HepG2 (cell line): ENCODE measurements around the gene THY1. TPM values are rescaled to one million over a fixed set of nuclear protein-coding genes. Genes with fewer than 3 reads are reported as not detected.

Source experiments
- ATRX ChIP-seq: sonication (generic); formaldehyde crosslinking; IDR thresholded peaks from 2 replicates; pipeline ENCODE4 v1.4.0; 2020; ENCODE audit warnings: missing genetic modification reagents, borderline replicate concordance
- BORCS8-MEF2B ChIP-seq: sonication (generic); formaldehyde crosslinking; IDR thresholded peaks from 2 replicates; pipeline ENCODE4 v1.8.0; 2022; ENCODE audit warnings: mild to moderate bottlenecking, missing genetic modification reagents
- CENPT ChIP-seq: sonication (generic); formaldehyde crosslinking; IDR thresholded peaks from 2 replicates; pipeline ENCODE4 v1.8.0; 2022; ENCODE audit warnings: low read depth, mild to moderate bottlenecking, moderate library complexity, missing genetic modification reagents
- DMAP1 ChIP-seq: IDR thresholded peaks from 2 replicates; pipeline ENCODE4 v1.6.1; 2016
- HNF4A ChIP-seq: sonication (generic); formaldehyde crosslinking; IDR thresholded peaks from 2 replicates; pipeline ENCODE4 v1.4.0; 2020; ENCODE audit warnings: missing genetic modification reagents
- LCORL ChIP-seq, 2 experiments: fragments of 450-650 bp in 1 of 2; sonication (generic) in 1 of 2; formaldehyde crosslinking in 1 of 2; IDR thresholded peaks; 2 replicates each; pipeline versions ENCODE4 v1.5.0 to v1.6.1; 2017 to 2020; ENCODE audit warnings: antibody characterized with exemption in 1 of 2, missing genetic modification reagents in 1 of 2
- MZF1 ChIP-seq: sonication (generic); formaldehyde crosslinking; IDR thresholded peaks from 2 replicates; pipeline ENCODE4 v1.8.1; 2023; ENCODE audit warnings: mild to moderate bottlenecking, missing genetic modification reagents, borderline replicate concordance
- NR3C1 ChIP-seq: sonication (generic); formaldehyde crosslinking; IDR thresholded peaks from 2 replicates; pipeline ENCODE4 v1.4.0; 2020; ENCODE audit warnings: missing genetic modification reagents
- PCBP1 ChIP-seq: fragments of 200-400 bp; formaldehyde crosslinking; IDR thresholded peaks from 2 replicates; pipeline ENCODE4 v1.6.1; 2017; ENCODE audit warnings: mild to moderate bottlenecking, low read depth, low read length, borderline replicate concordance
- PHB2 ChIP-seq: fragments of 450-650 bp; IDR thresholded peaks from 2 replicates; pipeline ENCODE4 v1.6.1; 2018; ENCODE audit not compliant: partially characterized antibody
- TP53 ChIP-seq: sonication (generic); formaldehyde crosslinking; conservative IDR thresholded peaks from 2 replicates; pipeline ENCODE4 v1.4.0; 2020; ENCODE audit warnings: missing genetic modification reagents
- ZNF160 ChIP-seq: sonication (generic); formaldehyde crosslinking; IDR thresholded peaks from 2 replicates; pipeline ENCODE4 v1.8.0; 2022; ENCODE audit warnings: mild to moderate bottlenecking, inconsistent platforms, missing genetic modification reagents
- ZNF224 ChIP-seq: sonication (generic); formaldehyde crosslinking; IDR thresholded peaks from 2 replicates; pipeline ENCODE4 v1.5.0; 2020; ENCODE audit warnings: mild to moderate bottlenecking, missing genetic modification reagents
- ZNF468 ChIP-seq: sonication (generic); formaldehyde crosslinking; IDR thresholded peaks from 2 replicates; pipeline ENCODE4 v1.8.0; 2022; ENCODE audit warnings: mild to moderate bottlenecking, moderate library complexity, missing genetic modification reagents
- ZNF672 ChIP-seq: sonication (generic); formaldehyde crosslinking; IDR thresholded peaks from 2 replicates; pipeline ENCODE4 v1.8.1; 2022; ENCODE audit warnings: missing genetic modification reagents
- ZSCAN29 ChIP-seq: sonication (generic); formaldehyde crosslinking; conservative IDR thresholded peaks from 2 replicates; pipeline ENCODE4 v1.4.0; 2020; ENCODE audit warnings: mild to moderate bottlenecking, missing genetic modification reagents
- polyA plus RNA-seq, 8 experiments: library from polyadenylated mRNA; depleted of rRNA in 3 of 8; stranded (reverse) in 7 of 8; unstranded in 1 of 8; fragments of >200 nt; fragmentation: Illumina TruSeq in 4 of 8; extraction: Trizol in 4 of 8; gene quantifications; 2 replicates each; pipeline versions ENCODE4 v1.2.1 to v1.2.3, GENCODE V29; 2011 to 2016; ENCODE audit warnings: low read depth in 4 of 8, missing spikeins in 1 of 8, mixed read lengths in 1 of 8; ENCODE audit not compliant: insufficient read depth in 1 of 8
- total RNA-seq, 5 experiments: library from RNA; depleted of rRNA; stranded (reverse); fragments of >200 nt; fragmentation: Illumina TruSeq; extraction: Trizol; gene quantifications; 2 replicates each; pipeline ENCODE4 v1.2.3, GENCODE V29; 2016; ENCODE audit warnings: low read depth in 1 of 5
- TF ChIP-seq, protein P1 (sequence below): IDR thresholded peaks from 2 replicates; pipeline ENCODE4 v1.6.1; 2016; ENCODE audit warnings: mild to moderate bottlenecking, missing biosample characterization, missing genetic modification reagents
- TF ChIP-seq, protein P2 (sequence below): IDR thresholded peaks from 2 replicates; pipeline ENCODE4 v1.6.1; 2016; ENCODE audit warnings: low read depth, borderline replicate concordance
- TF ChIP-seq, protein P3 (sequence below): fragments of 450-650 bp; IDR thresholded peaks from 2 replicates; pipeline ENCODE4 v1.6.1; 2017
- TF ChIP-seq, protein P4 (sequence below): sonication (generic); formaldehyde crosslinking; IDR thresholded peaks from 2 replicates; pipeline ENCODE4 v1.8.0; 2022; ENCODE audit warnings: mild to moderate bottlenecking, missing genetic modification reagents, moderate library complexity
- TF ChIP-seq, protein P5 (sequence below): IDR thresholded peaks from 2 replicates; pipeline ENCODE4 v1.6.1; 2016; ENCODE audit warnings: low read depth, missing genetic modification reagents, missing compliant biosample characterization

Gene THY1
- total and polyA plus RNA-seq, 2 of the 13 experiments (the other 11 are each of a cell fraction or from before 2014, with no cell fraction given) = not detected

DNA sequence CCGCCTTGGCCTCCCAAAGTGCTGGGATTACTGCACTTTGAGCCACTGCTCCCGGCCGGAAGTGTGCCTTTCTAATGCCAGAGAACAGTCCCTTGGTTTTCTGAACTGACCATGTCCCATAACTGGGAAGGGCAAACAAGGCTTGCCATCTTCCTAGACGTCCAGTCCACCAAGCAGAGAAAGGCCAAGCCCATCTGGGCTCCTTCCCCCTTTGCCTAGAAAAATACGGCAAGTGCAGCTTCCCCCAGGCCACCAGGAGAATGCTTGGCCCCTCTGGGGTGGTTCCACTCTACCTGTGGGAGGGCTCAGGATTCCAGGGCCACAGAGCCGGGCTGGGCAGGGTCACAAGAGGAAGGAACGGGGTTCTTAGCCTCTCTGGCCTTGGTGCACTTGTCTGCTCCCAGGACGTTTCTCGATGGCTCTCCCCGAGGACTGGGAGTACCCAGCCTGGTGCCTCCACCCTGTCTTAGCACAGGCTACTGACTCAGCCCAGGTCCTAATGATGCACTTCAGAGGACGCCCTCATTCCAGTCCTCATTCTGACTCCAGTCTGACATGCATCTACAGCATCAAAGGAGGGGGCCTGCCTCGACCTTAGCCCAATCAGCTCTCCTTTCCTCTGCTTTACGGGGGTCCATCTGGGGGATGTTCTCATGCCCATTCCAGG is 42.7 kb downstream of the THY1 start (continued):
- TF ChIP-seq, protein P1, sequence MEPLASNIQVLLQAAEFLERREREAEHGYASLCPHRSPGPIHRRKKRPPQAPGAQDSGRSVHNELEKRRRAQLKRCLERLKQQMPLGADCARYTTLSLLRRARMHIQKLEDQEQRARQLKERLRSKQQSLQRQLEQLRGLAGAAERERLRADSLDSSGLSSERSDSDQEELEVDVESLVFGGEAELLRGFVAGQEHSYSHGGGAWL (CRISPR knock-in tag) = no peak
- TF ChIP-seq PHB2 = no peak
- TF ChIP-seq, protein P2, sequence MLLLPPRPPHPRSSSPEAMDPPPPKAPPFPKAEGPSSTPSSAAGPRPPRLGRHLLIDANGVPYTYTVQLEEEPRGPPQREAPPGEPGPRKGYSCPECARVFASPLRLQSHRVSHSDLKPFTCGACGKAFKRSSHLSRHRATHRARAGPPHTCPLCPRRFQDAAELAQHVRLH (CRISPR knock-in tag) = no peak
- no peak for TF ChIP-seq PCBP1
- no peak for TF ChIP-seq LCORL (IDR thresholded peaks at IDR 0.05)
- TF ChIP-seq LCORL (CRISPR knock-in tag; IDR thresholded peaks at IDR 0.05) = peak; percentile 58; the same call in 1 of the 2 replicates
- no peak for TF ChIP-seq ATRX
- TF ChIP-seq ZNF468 (CRISPR knock-in tag) = 0 out of 2 replicates have a peak, but pooled peaks have one; percentile 51
- TF ChIP-seq ZNF224 (CRISPR knock-in tag) = peak; percentile 85; the same call in 1 of the 2 replicates
- no peak for TF ChIP-seq CENPT (CRISPR knock-in tag)
- no peak for TF ChIP-seq MZF1 (CRISPR knock-in tag)
- TF ChIP-seq, protein P3, sequence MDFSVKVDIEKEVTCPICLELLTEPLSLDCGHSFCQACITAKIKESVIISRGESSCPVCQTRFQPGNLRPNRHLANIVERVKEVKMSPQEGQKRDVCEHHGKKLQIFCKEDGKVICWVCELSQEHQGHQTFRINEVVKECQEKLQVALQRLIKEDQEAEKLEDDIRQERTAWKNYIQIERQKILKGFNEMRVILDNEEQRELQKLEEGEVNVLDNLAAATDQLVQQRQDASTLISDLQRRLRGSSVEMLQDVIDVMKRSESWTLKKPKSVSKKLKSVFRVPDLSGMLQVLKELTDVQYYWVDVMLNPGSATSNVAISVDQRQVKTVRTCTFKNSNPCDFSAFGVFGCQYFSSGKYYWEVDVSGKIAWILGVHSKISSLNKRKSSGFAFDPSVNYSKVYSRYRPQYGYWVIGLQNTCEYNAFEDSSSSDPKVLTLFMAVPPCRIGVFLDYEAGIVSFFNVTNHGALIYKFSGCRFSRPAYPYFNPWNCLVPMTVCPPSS = no peak
- TF ChIP-seq ZSCAN29 (CRISPR knock-in tag) = no peak
- peak; percentile 73 for TF ChIP-seq HNF4A (CRISPR knock-in tag)
- peak; percentile 31; the same call in 1 of the 2 replicates for TF ChIP-seq DMAP1 (CRISPR knock-in tag)
- TF ChIP-seq, protein P4, sequence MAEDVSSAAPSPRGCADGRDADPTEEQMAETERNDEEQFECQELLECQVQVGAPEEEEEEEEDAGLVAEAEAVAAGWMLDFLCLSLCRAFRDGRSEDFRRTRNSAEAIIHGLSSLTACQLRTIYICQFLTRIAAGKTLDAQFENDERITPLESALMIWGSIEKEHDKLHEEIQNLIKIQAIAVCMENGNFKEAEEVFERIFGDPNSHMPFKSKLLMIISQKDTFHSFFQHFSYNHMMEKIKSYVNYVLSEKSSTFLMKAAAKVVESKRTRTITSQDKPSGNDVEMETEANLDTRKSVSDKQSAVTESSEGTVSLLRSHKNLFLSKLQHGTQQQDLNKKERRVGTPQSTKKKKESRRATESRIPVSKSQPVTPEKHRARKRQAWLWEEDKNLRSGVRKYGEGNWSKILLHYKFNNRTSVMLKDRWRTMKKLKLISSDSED (CRISPR knock-in tag) = no peak
- no peak for TF ChIP-seq NR3C1 (CRISPR knock-in tag)
- TF ChIP-seq, protein P5, sequence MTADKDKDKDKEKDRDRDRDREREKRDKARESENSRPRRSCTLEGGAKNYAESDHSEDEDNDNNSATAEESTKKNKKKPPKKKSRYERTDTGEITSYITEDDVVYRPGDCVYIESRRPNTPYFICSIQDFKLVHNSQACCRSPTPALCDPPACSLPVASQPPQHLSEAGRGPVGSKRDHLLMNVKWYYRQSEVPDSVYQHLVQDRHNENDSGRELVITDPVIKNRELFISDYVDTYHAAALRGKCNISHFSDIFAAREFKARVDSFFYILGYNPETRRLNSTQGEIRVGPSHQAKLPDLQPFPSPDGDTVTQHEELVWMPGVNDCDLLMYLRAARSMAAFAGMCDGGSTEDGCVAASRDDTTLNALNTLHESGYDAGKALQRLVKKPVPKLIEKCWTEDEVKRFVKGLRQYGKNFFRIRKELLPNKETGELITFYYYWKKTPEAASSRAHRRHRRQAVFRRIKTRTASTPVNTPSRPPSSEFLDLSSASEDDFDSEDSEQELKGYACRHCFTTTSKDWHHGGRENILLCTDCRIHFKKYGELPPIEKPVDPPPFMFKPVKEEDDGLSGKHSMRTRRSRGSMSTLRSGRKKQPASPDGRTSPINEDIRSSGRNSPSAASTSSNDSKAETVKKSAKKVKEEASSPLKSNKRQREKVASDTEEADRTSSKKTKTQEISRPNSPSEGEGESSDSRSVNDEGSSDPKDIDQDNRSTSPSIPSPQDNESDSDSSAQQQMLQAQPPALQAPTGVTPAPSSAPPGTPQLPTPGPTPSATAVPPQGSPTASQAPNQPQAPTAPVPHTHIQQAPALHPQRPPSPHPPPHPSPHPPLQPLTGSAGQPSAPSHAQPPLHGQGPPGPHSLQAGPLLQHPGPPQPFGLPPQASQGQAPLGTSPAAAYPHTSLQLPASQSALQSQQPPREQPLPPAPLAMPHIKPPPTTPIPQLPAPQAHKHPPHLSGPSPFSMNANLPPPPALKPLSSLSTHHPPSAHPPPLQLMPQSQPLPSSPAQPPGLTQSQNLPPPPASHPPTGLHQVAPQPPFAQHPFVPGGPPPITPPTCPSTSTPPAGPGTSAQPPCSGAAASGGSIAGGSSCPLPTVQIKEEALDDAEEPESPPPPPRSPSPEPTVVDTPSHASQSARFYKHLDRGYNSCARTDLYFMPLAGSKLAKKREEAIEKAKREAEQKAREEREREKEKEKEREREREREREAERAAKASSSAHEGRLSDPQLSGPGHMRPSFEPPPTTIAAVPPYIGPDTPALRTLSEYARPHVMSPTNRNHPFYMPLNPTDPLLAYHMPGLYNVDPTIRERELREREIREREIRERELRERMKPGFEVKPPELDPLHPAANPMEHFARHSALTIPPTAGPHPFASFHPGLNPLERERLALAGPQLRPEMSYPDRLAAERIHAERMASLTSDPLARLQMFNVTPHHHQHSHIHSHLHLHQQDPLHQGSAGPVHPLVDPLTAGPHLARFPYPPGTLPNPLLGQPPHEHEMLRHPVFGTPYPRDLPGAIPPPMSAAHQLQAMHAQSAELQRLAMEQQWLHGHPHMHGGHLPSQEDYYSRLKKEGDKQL = no peak
- TF ChIP-seq TP53 = no peak
- no peak for TF ChIP-seq ZNF672
- no peak for TF ChIP-seq ZNF160 (CRISPR knock-in tag)
- TF ChIP-seq BORCS8-MEF2B (CRISPR knock-in tag) = no peak
